ENCODE data around the gene COL9A3. TPM values are rescaled to one million over a fixed set of nuclear protein-coding genes. Genes with fewer than 3 reads are reported as not detected.

Gene COL9A3
- total RNA-seq, 1 donor from 2014 or later: 5.5 TPM

DNA sequence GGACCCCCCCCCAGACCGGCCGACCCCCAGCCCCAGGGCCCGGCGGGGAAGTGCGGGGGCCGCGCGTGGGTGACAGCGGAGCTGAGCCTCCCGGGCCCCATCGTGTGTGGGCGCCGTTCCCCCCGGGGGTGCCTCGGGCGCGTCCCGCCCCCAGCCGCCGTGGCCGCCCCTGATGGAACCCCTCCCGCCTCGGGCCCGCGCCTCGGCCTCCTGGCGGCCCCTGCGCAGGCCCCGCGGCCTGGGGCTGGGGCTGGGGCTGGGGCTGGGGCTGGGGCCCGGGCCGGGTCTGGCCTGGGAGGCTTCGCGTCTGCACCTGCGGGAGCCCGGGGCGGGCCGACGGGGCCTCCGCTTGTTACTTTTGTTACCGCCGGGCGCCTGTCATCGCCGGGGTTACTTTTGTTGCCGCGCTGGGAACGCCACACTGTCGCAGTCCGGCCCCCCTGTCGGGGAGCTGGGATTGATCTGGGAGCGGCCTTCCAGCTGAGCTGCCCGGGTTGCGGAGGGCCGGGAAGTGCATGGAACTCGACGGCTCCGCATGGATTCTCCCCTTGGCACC, 11.6 kb upstream of the COL9A3 start:
- intact Hi-C loops (cut with DNase I): no loop called here
- ATAC-seq: no peak
- DNase-seq (ENCODE audit: missing footprints): no peak

DNA sequence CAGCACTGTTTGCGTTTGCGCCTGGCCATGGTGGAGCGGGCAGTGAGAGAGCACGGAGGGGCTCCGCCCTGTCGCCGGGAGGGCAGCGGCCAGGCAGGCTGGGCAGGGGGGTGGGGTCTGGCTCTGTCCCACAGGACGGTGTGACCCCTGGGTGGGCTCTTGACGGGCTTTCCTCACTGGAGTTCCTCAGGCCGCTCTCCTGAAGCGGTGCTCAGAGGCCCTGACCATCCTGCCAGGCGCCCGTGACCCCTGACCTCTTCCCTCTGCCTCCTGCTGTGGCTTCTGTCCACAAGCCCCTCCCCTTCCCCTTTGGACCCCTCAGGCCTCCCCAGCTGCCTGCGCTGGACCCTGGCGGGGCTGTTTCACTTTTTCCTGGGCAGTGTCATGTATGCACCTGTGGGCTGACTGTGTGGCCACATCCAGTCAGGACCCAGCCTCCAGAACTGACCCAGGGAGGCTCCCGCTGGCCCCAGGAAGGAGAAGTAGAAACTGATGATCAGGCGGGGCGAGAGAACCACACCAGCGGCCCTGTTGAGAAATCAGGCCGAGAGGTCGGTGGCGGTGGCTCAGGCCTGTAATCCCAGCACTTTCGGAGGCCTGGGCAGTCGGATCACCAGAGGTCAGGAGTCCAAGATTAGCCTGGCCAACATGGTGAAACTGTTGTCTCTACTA, 11.0 kb upstream of the COL9A3 start:
- DNase-seq (ENCODE audit: missing footprints): peak; percentile 84
- intact Hi-C loops (cut with DNase I): no loop called here
- ATAC-seq: peak; percentile 18

DNA sequence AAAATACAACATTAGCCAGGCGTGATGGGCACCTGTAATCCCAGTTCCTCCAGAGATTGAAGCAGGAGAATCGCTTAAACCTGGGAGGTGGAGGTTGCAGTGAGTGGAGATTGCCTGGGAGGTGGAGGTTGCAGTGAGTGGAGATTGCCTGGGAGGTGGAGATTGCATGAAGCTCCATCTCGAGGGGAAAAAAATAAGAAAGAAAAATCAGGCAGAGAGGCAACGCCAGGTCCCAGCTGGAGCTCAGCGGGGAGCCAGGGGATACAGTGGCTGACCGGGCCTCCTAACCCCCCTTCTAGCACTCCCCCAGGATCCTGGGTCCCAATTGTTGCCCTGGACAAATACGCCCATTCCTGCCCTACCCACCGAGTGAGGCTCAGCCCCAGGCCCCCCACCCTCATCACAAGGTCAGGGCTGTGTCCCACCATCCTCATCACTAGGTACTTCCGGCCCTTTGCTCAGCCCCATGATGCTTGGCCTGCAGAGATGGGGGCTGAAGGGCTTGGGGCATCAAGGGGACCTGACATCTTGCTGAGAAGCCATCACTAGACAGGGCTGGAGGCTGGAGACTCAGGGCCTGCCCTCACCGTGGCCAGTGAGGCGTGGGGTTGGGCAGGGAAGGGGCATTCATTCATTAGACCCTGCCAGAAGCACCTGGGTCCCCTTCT, 10.3 kb upstream of the COL9A3 start:
- DNase-seq (ENCODE audit: missing footprints) (no peak), ATAC-seq (no peak)
- intact Hi-C loops (cut with DNase I): no loop called here

DNA sequence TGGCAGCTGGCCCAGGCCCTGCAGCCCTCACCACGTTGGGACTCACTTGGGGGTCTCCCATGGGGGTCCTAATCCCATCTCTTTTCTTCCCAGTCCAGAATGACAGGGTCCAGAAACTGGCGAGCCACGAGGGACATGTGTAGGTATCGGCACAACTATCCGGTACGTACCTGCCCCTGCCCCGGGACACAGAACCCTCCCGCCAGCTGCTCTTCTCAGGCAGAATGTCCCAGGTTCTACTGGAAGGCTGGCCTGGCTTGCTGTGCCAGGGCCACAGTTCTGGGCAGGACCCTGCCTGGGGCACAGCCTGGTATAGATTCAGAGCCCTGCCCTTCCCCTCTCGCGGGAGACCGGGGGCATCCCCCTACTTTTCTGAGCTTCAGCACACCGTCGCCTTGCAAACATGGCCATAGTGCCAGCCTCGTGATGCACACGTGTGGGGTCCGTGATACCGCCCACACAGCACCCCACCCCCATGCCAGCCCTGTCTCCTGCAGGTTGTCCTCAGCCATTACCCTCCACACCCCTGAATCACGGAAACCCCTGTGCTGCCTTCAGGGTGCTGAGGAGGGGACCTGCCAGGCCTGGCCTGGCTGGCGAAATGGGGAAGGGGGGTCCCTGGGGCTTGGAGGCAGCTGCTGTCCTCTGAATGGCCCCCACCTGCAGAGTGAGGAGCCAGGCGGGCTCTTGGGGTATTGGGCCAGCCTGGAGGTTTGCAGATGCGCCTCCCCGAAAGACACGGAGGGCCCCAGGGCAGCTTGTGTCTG, 9.2 kb upstream of the COL9A3 start:
- ATAC-seq: no peak
- intact Hi-C loops (cut with DNase I): loop anchor here (1.0 kb wide), 1 partner anchor 139 kb away; no protein-coding TSS in a partner anchor
- no peak for DNase-seq (ENCODE audit: missing footprints)

DNA sequence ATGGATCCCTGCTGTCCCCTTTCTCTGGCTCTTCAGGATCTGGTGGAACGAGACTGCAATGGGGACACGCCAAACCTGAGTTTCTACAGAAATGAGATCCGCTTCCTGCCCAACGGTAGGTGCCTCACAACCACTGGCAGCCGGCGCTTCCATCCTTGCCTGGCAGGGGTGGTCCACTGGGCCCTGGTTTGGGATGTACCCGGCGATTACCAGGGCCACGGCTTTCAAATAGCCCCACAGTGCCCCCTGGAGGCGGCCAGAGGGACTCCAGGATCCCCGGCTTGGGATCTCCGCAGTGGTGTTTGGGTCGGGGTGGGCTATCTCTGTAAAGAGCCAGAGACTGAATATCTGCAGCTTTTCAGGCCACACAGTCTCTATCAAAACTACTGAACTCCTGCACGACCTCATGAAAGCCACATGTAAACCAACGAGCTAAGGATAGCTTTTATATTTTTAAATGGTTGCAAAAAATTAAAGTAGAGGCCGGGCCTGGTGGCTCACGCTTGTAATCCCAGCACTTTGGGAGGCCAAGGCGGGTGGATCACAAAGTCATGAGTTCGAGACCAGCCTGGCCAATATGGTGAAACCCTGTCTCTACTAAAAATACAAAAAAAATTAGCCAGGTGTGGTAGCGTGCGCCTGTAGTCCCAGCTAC, 8.5 kb upstream of the COL9A3 start:
- ATAC-seq: peak; percentile 52
- intact Hi-C loops (cut with DNase I): loop anchor here (1.0 kb wide), 1 partner anchor 140 kb away; no protein-coding TSS in a partner anchor
- peak; percentile 89 for DNase-seq (ENCODE audit: missing footprints)

DNA sequence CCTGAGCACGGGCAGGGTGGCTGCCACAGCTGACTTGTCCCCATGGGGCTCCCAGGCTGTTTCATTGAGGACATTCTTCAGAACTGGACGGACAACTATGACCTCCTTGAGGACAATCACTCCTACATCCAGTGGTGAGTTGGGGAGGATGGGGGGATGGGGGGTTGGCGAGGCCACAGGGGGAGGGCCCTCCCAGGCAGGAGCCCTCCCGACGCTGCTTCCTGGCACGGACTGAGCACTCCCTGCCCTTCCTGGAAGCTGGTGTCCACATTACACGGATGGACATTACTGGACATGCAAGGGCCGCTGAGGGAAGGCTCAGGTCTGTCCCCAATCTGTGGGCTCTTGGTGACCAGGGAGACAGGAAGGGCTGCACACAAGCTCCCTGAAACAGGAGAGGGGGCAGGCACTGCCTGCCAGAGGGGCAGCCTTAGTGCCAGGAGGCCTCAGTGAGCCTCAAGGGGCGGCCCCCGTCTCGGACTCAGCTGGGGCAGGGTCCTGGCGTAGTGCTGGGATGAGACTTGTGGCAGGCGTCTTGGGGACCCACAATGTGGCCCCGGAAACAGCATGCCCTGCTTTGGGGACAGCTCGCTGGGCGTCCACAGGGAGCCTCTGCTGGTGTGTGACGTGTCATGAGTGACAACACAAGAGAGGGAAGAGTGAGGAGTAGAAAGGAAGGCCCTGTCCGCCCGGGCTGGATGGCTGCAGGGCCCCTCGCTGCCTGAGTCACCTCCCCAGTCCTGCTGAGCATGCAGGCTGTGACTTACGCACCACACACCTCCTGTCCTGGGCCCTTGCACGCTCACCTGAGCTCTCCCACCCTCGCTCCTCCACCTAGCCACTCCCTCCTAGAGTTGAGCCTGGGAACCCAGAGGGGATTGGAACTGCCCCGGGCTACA, 7.1 kb upstream of the COL9A3 start:
- intact Hi-C loops (cut with DNase I): no loop called here
- DNase-seq (ENCODE audit: missing footprints) (no peak), ATAC-seq (no peak)

DNA sequence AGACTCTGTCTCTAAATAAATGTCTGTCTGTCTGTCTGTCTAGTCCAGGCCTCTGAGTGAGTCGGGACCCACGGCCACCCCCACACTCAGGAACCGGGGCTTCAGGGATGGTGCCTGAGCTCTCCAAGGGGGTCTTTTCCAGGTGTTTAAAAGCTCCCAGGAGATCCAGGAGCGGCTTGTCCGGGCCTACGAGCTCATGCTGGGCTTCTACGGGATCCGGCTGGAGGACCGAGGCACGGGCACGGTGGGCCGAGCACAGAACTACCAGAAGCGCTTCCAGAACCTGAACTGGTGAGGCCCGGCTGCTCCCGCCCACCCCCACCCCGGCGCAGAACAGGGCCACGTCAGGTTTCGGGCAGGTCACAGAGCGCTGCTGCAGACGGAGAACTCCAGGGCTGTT, 5.5 kb upstream of the COL9A3 start:
- DNase-seq (ENCODE audit: missing footprints) (no peak), ATAC-seq (no peak)
- intact Hi-C loops (cut with DNase I): no loop called here

DNA sequence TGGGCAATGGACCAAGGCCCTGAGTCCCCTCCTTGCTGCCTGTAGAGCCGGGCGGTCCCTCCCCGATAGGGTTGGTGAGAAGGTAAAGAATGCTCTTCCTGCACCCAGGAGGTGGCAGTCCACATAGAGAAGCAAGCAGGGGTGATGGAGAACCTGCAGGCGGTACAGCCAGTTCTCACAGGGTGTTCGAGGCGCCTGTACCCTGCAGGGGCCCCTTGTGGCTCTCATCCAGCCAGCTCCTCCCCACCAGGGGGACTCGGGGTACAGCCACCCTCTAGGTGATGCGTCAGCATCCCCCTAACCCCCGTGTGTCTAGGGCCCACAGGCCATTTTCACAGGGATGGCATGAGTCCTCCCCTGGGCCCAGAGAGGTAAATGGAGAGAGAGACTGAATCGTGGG, 5.1 kb upstream of the COL9A3 start:
- ATAC-seq (no peak), DNase-seq (ENCODE audit: missing footprints) (no peak)
- intact Hi-C loops (cut with DNase I): no loop called here

DNA sequence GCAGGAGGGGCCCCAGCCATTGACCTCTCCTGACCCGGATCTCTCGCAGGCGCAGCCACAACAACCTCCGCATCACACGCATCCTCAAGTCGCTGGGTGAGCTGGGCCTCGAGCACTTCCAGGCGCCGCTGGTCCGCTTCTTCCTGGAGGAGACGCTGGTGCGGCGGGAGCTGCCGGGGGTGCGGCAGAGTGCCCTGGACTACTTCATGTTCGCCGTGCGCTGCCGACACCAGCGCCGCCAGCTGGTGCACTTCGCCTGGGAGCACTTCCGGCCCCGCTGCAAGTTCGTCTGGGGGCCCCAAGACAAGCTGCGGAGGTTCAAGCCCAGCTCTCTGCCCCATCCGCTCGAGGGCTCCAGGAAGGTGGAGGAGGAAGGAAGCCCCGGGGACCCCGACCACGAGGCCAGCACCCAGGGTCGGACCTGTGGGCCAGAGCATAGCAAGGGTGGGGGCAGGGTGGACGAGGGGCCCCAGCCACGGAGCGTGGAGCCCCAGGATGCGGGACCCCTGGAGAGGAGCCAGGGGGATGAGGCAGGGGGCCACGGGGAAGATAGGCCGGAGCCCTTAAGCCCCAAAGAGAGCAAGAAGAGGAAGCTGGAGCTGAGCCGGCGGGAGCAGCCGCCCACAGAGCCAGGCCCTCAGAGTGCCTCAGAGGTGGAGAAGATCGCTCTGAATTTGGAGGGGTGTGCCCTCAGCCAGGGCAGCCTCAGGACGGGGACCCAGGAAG, 4.5 kb upstream of the COL9A3 start:
- no peak for DNase-seq (ENCODE audit: missing footprints)
- no peak for ATAC-seq
- intact Hi-C loops (cut with DNase I): no loop called here

DNA sequence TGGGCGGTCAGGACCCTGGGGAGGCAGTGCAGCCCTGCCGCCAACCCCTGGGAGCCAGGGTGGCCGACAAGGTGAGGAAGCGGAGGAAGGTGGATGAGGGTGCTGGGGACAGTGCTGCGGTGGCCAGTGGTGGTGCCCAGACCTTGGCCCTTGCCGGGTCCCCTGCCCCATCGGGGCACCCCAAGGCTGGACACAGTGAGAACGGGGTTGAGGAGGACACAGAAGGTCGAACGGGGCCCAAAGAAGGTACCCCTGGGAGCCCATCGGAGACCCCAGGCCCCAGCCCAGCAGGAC, 4.0 kb upstream of the COL9A3 start:
- ATAC-seq (no peak), DNase-seq (ENCODE audit: missing footprints) (no peak)
- intact Hi-C loops (cut with DNase I): no loop called here

DNA sequence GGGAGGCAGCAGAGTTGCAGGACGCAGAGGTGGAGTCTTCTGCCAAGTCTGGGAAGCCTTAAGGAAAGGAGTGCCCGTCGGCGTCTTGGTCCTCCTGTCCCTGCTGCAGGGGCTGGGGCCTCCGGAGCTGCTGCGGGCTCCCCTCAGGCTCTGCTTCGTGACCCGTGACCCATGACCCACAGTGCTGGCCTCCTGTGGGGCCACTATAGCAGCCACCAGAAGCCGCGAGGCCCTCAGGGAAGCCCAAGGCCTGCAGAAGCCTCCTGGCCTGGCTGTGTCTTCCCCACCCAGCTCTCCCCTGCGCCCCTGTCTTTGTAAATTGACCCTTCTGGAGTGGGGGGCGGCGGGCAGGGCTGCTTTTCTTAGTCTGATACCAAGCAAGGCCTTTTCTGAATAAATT, 3.3 kb upstream of the COL9A3 start:
- DNase-seq (ENCODE audit: missing footprints) (no peak), ATAC-seq (no peak)
- intact Hi-C loops (cut with DNase I): no loop called here

DNA sequence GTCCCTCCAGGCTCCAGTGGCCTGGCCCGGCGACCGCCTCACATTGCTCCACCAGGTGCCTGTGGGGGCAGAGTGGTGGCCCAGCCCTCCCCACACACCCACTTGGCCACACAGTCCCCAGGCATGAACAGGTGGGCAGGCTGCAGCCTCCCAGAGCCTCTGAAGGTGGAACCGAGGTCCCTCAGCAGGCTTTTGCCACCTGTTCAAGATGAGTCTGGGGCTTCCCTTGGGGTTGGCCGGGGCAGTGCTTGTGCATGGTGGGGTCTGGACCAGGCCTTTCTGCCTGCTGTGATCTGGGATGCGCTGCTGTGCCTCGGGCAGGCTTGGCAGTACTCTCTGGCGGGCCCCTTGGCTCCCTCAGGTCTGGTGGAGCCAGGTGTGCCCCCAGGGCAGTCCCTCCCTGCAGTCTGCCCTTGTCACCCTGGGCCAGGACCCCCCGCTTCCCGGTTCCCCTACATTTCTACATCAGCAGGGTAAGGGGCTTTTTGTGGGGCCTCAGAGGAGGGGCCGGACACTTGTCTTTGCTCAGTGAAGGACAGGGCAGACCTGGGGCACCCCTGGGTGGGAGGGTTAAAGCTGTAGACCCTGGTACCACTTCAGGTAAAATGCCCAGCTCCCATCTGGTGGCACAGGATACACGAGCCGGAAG, 2.7 kb upstream of the COL9A3 start:
- no peak for DNase-seq (ENCODE audit: missing footprints)
- ATAC-seq: no peak
- intact Hi-C loops (cut with DNase I): no loop called here

DNA sequence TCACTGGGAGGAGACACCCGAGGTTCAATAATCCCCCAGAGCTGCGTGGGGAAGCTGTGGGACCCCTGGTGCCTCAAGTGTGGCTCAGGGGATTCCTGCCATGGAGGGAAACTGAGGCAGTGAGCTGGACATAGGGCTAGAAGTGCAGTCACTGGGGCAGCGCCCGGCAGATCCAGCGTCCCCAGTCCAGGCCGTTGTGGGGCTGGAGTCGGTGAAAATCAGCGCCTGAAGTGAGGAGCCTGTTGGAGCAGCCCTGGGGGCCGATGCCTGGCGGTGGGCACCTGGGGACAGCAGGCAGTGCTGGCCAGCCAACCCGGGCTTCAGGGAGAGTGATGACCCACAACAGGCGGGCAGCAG, 2.2 kb upstream of the COL9A3 start:
- no peak for DNase-seq (ENCODE audit: missing footprints)
- intact Hi-C loops (cut with DNase I): no loop called here
- no peak for ATAC-seq

DNA sequence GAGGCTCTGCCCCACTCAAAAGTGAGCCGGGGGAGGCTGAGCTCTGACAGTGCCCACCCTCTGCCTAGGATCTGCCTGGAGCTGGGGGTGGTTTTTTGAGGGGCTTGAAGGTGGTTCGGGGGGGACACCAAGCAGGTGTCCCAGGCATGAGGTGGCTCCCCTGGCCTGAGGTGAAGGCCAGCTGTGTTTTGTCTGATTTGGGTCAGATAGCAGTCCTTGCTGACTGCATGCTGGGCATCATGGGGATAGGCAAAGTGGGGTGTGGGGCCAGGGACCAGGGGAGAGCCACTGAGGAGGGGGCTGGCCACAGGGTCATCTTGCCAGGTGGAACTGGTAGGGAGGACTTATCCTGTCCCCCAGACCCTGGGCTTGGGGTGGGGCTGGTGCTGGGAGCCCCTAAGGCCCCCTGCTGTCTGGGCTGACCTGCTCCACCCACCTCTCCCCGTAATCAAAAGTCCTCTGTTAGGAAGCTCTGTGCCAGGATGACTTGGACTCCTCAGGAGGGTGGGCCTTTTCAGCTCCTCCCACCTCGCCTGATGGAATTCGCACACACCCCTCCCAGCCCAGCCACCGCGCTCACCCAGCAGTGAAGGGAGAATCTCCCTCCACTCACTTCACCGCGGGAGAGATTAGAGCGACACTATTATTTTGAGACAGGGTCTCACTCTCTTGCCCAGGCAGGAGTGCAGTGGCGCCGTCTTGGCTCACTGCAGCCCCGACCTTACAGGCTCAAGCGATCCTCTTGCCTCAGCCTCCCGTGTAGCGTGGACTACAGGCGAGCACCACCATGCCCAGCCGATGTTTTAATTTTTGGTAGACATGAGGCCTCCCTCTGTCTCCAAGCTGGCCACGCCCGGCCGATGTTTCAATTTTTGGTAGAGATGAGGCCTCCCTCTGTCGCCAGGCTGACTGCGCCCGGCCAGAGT, 1.5 kb upstream of the COL9A3 start:
- intact Hi-C loops (cut with DNase I): no loop called here
- DNase-seq (ENCODE audit: missing footprints) (no peak), ATAC-seq (no peak)

DNA sequence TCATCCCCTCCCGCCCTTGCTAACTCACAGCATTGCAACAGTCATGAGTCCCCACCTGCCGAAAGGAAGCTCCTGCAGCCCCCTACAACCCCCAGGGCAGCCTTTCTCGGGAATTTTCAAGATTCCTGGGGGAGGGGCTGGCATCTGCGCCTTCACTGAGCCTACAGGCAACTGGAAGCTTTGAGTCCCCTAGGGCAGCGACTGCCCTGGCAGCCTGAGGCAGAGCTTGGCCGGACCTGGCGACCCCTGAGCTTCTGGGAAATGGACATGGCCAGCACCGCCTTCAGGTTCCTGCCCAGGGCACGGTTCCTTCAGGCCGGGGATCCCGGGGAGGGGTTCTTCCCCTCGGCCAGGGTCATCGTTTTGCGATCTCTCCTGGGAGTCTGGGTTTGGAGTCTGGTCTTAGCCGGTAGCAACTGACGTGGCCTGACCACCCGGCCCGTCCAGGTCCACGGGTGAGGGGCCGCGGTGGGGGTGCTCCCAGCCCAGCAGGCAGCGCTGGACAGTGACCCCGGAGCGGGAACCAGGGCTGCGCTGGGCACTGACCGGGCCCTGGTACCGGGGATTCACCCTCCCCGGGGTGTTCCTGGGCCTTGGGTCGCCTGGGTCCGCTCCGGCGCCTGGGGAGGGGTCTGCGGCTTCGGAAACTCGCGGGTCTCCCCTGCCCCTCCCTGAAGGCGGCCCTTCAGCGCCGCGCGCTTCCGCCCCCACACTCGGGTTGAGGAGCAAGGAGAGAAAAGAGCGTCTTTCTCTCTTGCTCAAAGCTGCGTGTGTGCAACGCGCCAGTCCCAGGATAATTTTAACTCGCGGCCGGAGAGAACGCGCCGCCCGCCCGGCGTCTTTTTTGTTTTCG, 593 bp upstream of the COL9A3 start:
- intact Hi-C loops (cut with DNase I): no loop called here
- DNase-seq (ENCODE audit: missing footprints): no peak
- no peak for ATAC-seq
